Measurements from ENCODE around the gene ENOX2.

GRCh38 chrX:130877892-130878341, 25.1 kb downstream of the ENOX2 start:
- TF ChIP-seq POLR2AphosphoS5 (IDR thresholded peaks at IDR 0.05) = no peak
- no peak for TF ChIP-seq EP300 (IDR thresholded peaks at IDR 0.05; ENCODE audit: low read depth)
- TF ChIP-seq CTCF (IDR thresholded peaks at IDR 0.05) = no peak
- TF ChIP-seq POLR2A (IDR thresholded peaks at IDR 0.05) = no peak
